ENCODE results near the gene PAGE1. TPM values are rescaled to one million over a fixed set of nuclear protein-coding genes. Genes with fewer than 3 reads are reported as not detected.
"Not testable (repeated sequence)": the region's sequence is repeated elsewhere in the genome, so short reads cannot be mapped to it uniquely, and the experiment has no call there.

Gene PAGE1
- total RNA-seq, 2 experiments from 2014 or later, result not detected

GRCh38 chrX:49726966-49727365, 31.2 kb upstream of the PAGE1 start:
- TF ChIP-seq, protein P1, sequence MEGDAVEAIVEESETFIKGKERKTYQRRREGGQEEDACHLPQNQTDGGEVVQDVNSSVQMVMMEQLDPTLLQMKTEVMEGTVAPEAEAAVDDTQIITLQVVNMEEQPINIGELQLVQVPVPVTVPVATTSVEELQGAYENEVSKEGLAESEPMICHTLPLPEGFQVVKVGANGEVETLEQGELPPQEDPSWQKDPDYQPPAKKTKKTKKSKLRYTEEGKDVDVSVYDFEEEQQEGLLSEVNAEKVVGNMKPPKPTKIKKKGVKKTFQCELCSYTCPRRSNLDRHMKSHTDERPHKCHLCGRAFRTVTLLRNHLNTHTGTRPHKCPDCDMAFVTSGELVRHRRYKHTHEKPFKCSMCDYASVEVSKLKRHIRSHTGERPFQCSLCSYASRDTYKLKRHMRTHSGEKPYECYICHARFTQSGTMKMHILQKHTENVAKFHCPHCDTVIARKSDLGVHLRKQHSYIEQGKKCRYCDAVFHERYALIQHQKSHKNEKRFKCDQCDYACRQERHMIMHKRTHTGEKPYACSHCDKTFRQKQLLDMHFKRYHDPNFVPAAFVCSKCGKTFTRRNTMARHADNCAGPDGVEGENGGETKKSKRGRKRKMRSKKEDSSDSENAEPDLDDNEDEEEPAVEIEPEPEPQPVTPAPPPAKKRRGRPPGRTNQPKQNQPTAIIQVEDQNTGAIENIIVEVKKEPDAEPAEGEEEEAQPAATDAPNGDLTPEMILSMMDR (IDR thresholded peaks at IDR 0.05), result no peak
- Mint-ChIP-seq H3K36me3 (ENCODE audit: low read depth) (no peaks in the 10 kb centered on the region), H3K27ac (no peak overlapping the region), H3K4me3 (no peak overlapping the region), H3K4me1 (ENCODE audit: low read depth) (peaks cover 5% of the 10 kb centered on the region), H3K9me3 (no peaks in the 10 kb centered on the region), H3K27me3 (no peaks in the 10 kb centered on the region)
- H3K4me3 ChIP-seq (ENCODE audit: low read length), result no peak overlapping the region
- no peak overlapping the region for H3K27ac ChIP-seq (ENCODE audit: low read depth in 1 of 2, low read length in 2 of 2)
- intact Hi-C loops (cut with DNase I, micrococcal nuclease), result no loop called here
- no peaks in the 10 kb centered on the region for H3K9me3 ChIP-seq (ENCODE audit: control insufficient read depth in 1 of 2, insufficient read depth in 1 of 2, low read length in 2 of 2)
- ATAC-seq (ENCODE audit: poor library complexity) (no peak), DNase-seq (no peak)
- no peaks in the 10 kb centered on the region for H3K4me1 ChIP-seq (ENCODE audit: insufficient read depth, low read length)
- ChIA-PET CTCF (no interaction called here), POLR2A (no interaction called here)
- no peaks in the 10 kb centered on the region for H3K27me3 ChIP-seq (ENCODE audit: control insufficient read depth in 1 of 2, insufficient read depth in 2 of 2, low read length in 2 of 2)
- no peaks in the 10 kb centered on the region for H3K36me3 ChIP-seq (ENCODE audit: insufficient read depth, low read length)

DNA sequence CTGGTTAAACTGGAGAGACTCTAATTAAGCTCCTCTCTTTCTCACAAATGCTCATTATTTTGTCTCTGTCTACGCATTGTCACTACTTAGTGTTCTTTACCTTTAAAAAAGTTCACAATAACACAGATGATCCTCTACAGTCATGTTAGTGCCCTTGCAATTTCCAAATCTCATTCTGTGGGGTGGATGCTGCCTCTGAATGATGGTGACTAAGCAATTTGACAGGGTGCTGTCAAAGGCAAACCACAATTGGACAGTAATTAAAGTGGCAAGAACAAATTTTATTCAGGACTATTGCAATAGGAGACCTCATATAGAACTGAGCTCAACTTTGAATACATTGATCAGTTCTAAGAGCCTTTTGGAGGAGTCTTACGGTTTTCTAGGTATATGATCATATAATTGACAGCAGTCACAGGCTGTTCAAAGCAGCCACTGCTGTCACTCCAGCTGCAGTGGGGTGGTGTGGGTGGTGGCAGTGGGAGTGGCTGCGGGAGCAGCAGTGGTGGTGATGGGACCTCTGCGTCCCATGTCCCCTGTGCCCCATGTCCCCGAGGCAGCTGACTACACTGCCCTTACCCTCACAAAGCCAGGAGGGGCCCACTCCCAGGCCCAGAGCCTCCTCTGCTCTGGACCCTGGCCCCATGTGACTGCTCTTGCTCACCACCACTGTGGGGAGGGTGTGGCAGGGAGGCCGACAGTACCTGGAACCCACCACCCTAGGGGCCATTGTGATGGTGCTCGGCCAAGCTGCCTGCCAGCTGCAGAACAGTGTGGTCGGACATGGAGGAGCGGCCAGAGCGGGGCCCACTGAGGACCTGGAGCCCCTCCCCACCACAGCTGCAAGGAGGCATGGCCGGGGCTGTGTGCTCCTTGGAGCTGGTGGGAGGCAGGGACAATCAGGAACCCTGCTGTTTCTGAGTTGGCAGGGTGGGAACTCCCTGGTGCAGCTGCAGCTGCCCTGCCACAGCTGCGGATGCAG, 30.4 kb upstream of the PAGE1 start:
- H3K27me3 ChIP-seq (ENCODE audit: control insufficient read depth in 1 of 2, insufficient read depth in 2 of 2, low read length in 2 of 2), result no peaks in the 10 kb centered on the region
- Mint-ChIP-seq H3K4me3 (no peak overlapping the region), H3K9me3 (no peaks in the 10 kb centered on the region), H3K27ac (no peak overlapping the region), H3K36me3 (ENCODE audit: low read depth) (no peaks in the 10 kb centered on the region), H3K4me1 (ENCODE audit: low read depth) (peaks cover 5% of the 10 kb centered on the region), H3K27me3 (no peaks in the 10 kb centered on the region)
- H3K36me3 ChIP-seq (ENCODE audit: insufficient read depth, low read length), result no peaks in the 10 kb centered on the region
- no peak for DNase-seq
- ATAC-seq (ENCODE audit: poor library complexity), result no peak
- POLR2A ChIA-PET, result no interaction called here
- CTCF ChIA-PET, result no interaction called here
- no peaks in the 10 kb centered on the region for H3K4me1 ChIP-seq (ENCODE audit: insufficient read depth, low read length)
- TF ChIP-seq, protein P1 (IDR thresholded peaks at IDR 0.05), result no peak
- H3K9me3 ChIP-seq (ENCODE audit: control insufficient read depth in 1 of 2, insufficient read depth in 1 of 2, low read length in 2 of 2), result no peaks in the 10 kb centered on the region
- intact Hi-C loops (cut with DNase I, micrococcal nuclease), result no loop called here
- no peak overlapping the region for H3K27ac ChIP-seq (ENCODE audit: low read depth in 1 of 2, low read length in 2 of 2)
- H3K4me3 ChIP-seq (ENCODE audit: low read length), result no peak overlapping the region

- ATAC-seq (ENCODE audit: poor library complexity) (no peak), DNase-seq (no peak)
- Histone ChIP-seq H3K4me3 (ENCODE audit: low read length) (no peak overlapping the region), H3K9me3 (ENCODE audit: control insufficient read depth in 1 of 2, insufficient read depth in 1 of 2, low read length in 2 of 2) (no peaks in the 10 kb centered on the region), H3K4me1 (ENCODE audit: insufficient read depth, low read length) (no peaks in the 10 kb centered on the region), H3K27me3 (ENCODE audit: control insufficient read depth in 1 of 2, insufficient read depth in 2 of 2, low read length in 2 of 2) (no peaks in the 10 kb centered on the region), H3K27ac (ENCODE audit: low read depth in 1 of 2, low read length in 2 of 2) (no peak overlapping the region), H3K36me3 (ENCODE audit: insufficient read depth, low read length) (no peaks in the 10 kb centered on the region)
- Mint-ChIP-seq H3K9me3 (no peaks in the 10 kb centered on the region), H3K27me3 (no peaks in the 10 kb centered on the region), H3K4me3 (no peak overlapping the region), H3K27ac (no peak overlapping the region), H3K4me1 (ENCODE audit: low read depth) (peaks cover 5% of the 10 kb centered on the region), H3K36me3 (ENCODE audit: low read depth) (no peaks in the 10 kb centered on the region)
- ChIA-PET CTCF (no interaction called here), POLR2A (no interaction called here)
- intact Hi-C loops (cut with DNase I, micrococcal nuclease), result no loop called here
- TF ChIP-seq, protein P1 (IDR thresholded peaks at IDR 0.05), result no peak
These were observed 29.6 kb upstream of the PAGE1 start for GRCh38 chrX:49725401-49725800.

DNA sequence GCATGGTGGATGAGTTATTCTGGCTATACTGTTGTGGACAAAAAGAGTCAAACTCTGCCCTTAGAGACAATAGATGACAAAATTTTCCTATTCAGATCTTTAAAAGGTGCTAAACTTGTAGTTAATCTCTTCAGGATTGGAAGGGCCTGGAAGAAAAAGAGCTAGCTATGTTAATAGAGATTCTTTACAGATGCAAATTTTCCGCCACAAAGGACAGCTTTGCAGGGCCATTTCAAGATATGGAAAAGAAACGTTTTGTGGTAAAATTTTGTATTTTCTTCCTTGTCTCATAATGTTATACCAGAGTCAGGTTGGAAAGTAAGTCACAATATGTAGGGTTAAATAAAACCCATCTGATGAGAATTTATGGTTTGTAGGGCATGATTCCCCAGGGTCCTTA, 24.3 kb upstream of the PAGE1 start:
- H3K27me3 ChIP-seq (ENCODE audit: control insufficient read depth in 1 of 2, insufficient read depth in 2 of 2, low read length in 2 of 2); ATAC-seq (ENCODE audit: poor library complexity); H3K27ac ChIP-seq (ENCODE audit: low read depth in 1 of 2, low read length in 2 of 2); H3K4me3 ChIP-seq (ENCODE audit: low read length); H3K4me3 Mint-ChIP-seq; H3K36me3 ChIP-seq (ENCODE audit: insufficient read depth, low read length); H3K27ac Mint-ChIP-seq; H3K4me1 Mint-ChIP-seq (ENCODE audit: low read depth); H3K9me3 ChIP-seq (ENCODE audit: control insufficient read depth in 1 of 2, insufficient read depth in 1 of 2, low read length in 2 of 2); intact Hi-C loops (cut with DNase I, micrococcal nuclease); H3K27me3 Mint-ChIP-seq; CTCF ChIA-PET; POLR2A ChIA-PET; DNase-seq; H3K4me1 ChIP-seq (ENCODE audit: insufficient read depth, low read length); H3K9me3 Mint-ChIP-seq; H3K36me3 Mint-ChIP-seq (ENCODE audit: low read depth): not testable (repeated sequence)

Measured in CD4-positive, alpha-beta T cell (primary cell).